Ectodermal cell (in vitro differentiated cells): ENCODE results near the gene CEP78.

Experiments used
- H3K27ac ChIP-seq: 2 replicates; pipeline ENCODE4 v1.7.0; 2013; ENCODE audit warnings: mild to moderate bottlenecking, low read depth, low read length; ENCODE audit not compliant: insufficient read depth, poor library complexity, severe bottlenecking
- H3K27me3 ChIP-seq: 2 replicates; pipeline ENCODE4 v1.7.0; 2013; ENCODE audit warnings: mild to moderate bottlenecking, low read length; ENCODE audit not compliant: insufficient read depth, control insufficient read depth, poor library complexity, severe bottlenecking
- H3K36me3 ChIP-seq: one replicate; pipeline ENCODE4 v1.7.0; 2013; ENCODE audit warnings: low read length; ENCODE audit not compliant: control insufficient read depth, insufficient read depth
- H3K4me1 ChIP-seq: one replicate; pipeline ENCODE4 v1.7.0; 2013; ENCODE audit warnings: low read length; ENCODE audit not compliant: control insufficient read depth, insufficient read depth
- H3K4me3 ChIP-seq: 2 replicates; pipeline ENCODE4 v1.7.0; 2013; ENCODE audit warnings: low read depth, low read length, control low read depth; ENCODE audit not compliant: insufficient read depth
- H3K9me3 ChIP-seq: 2 replicates; pipeline ENCODE4 v1.7.0; 2013; ENCODE audit warnings: mild to moderate bottlenecking, low read length, moderate library complexity; ENCODE audit not compliant: control insufficient read depth
- WGBS, 2 experiments: methylation state at CpG; one replicate each; pipeline ENCODE4 v1.1.7; 2013; ENCODE audit warnings: missing lambda C conversion rate in 2 of 2; 5-methylcytosine and 5-hydroxymethylcytosine counted together

Gene CEP78

GRCh38 chr9:78314953-78315870, 79.3 kb downstream of the CEP78 start:
- Histone ChIP-seq H3K4me1 (no peaks in the 10 kb centered on the region), H3K9me3 (no peaks in the 10 kb centered on the region)

GRCh38 chr9:78316166-78316892, 80.5 kb downstream of the CEP78 start:
- H3K27ac ChIP-seq, result no peak overlapping the region
- WGBS, 2 experiments, result 92% methylated on average over 11 of the region's 11 CpGs
- no peak overlapping the region for H3K4me3 ChIP-seq
- H3K27me3 ChIP-seq, result no peaks in the 10 kb centered on the region
- no peaks in the 10 kb centered on the region for H3K9me3 ChIP-seq
- H3K4me1 ChIP-seq, result no peaks in the 10 kb centered on the region
- peaks cover 41% of the 10 kb centered on the region for H3K36me3 ChIP-seq

More at GRCh38 chr9:78314953-78315870, 79.3 kb downstream of the CEP78 start:
- Histone ChIP-seq H3K27ac (no peak overlapping the region), H3K4me3 (no peak overlapping the region), H3K36me3 (peaks cover 36% of the 10 kb centered on the region), H3K27me3 (no peaks in the 10 kb centered on the region)
- 96% methylated on average over 8 of the region's 8 CpGs for WGBS, 2 experiments

GRCh38 chr9:78319197-78320029, 83.5 kb downstream of the CEP78 start:
- H3K27me3 ChIP-seq, result no peaks in the 10 kb centered on the region
- 87 to 92% methylated on average over 6 of the region's 6 CpGs for WGBS, 2 experiments
- no peaks in the 10 kb centered on the region for H3K9me3 ChIP-seq
- H3K4me3 ChIP-seq, result no peak overlapping the region
- no peak overlapping the region for H3K27ac ChIP-seq
- peaks cover 42% of the 10 kb centered on the region for H3K36me3 ChIP-seq
- H3K4me1 ChIP-seq, result no peaks in the 10 kb centered on the region

- H3K9me3 ChIP-seq, result no peaks in the 10 kb centered on the region
- peaks cover 49% of the 10 kb centered on the region for H3K36me3 ChIP-seq
- no peaks in the 10 kb centered on the region for H3K27me3 ChIP-seq
- WGBS, 2 experiments, result 85 to 87% methylated on average over 4 of the region's 4 CpGs
- no peak overlapping the region for H3K4me3 ChIP-seq
- H3K27ac ChIP-seq, result no peak overlapping the region
- H3K4me1 ChIP-seq, result no peaks in the 10 kb centered on the region
Measured at GRCh38 chr9:78320030-78320693, 84.3 kb downstream of the CEP78 start.

GRCh38 chr9:78320875-78321496, 85.1 kb downstream of the CEP78 start:
- Histone ChIP-seq H3K4me1 (no peaks in the 10 kb centered on the region), H3K27ac (no peak overlapping the region), H3K36me3 (peaks cover 52% of the 10 kb centered on the region), H3K9me3 (no peaks in the 10 kb centered on the region), H3K4me3 (no peak overlapping the region), H3K27me3 (no peaks in the 10 kb centered on the region)
- whole genome bisulfite sequencing, 2 experiments, result 93 to 95% methylated on average over 4 of the region's 4 CpGs

- Histone ChIP-seq H3K9me3 (no peaks in the 10 kb centered on the region), H3K27me3 (no peaks in the 10 kb centered on the region), H3K36me3 (peaks cover 56% of the 10 kb centered on the region), H3K4me3 (no peak overlapping the region), H3K4me1 (no peaks in the 10 kb centered on the region), H3K27ac (no peak overlapping the region)
- 92 to 95% methylated on average over 7 of the region's 7 CpGs for WGBS, 2 experiments
Measured at GRCh38 chr9:78321505-78321904, 85.6 kb downstream of the CEP78 start.

- Histone ChIP-seq H3K27ac (no peak overlapping the region), H3K4me1 (no peaks in the 10 kb centered on the region), H3K27me3 (no peaks in the 10 kb centered on the region), H3K36me3 (peaks cover 61% of the 10 kb centered on the region), H3K4me3 (no peak overlapping the region), H3K9me3 (no peaks in the 10 kb centered on the region)
- WGBS, 2 experiments, result 79 to 80% methylated on average over 10 of the region's 10 CpGs
Measured at GRCh38 chr9:78324068-78324650, 88.3 kb downstream of the CEP78 start.

GRCh38 chr9:78324682-78325081, 88.8 kb downstream of the CEP78 start:
- no peaks in the 10 kb centered on the region for H3K4me1 ChIP-seq
- no peaks in the 10 kb centered on the region for H3K9me3 ChIP-seq
- no peak overlapping the region for H3K27ac ChIP-seq
- no peaks in the 10 kb centered on the region for H3K27me3 ChIP-seq
- no peak overlapping the region for H3K4me3 ChIP-seq
- peaks cover 62% of the 10 kb centered on the region for H3K36me3 ChIP-seq
- WGBS, 2 experiments, result 92 to 96% methylated on average over 8 of the region's 8 CpGs

GRCh38 chr9:78325343-78325742, 89.5 kb downstream of the CEP78 start:
- Histone ChIP-seq H3K4me1 (no peaks in the 10 kb centered on the region), H3K27ac (no peak overlapping the region), H3K4me3 (no peak overlapping the region), H3K27me3 (no peaks in the 10 kb centered on the region), H3K36me3 (peaks cover 58% of the 10 kb centered on the region), H3K9me3 (no peaks in the 10 kb centered on the region)
- WGBS, 2 experiments, result 70 to 85% methylated on average over 6 of the region's 6 CpGs
